HepG2 (cell line): ENCODE data around the gene DNM3. TPM values are rescaled to one million over a fixed set of nuclear protein-coding genes. Genes with fewer than 3 reads are reported as not detected.
A peak's percentile ranks its signal among the peaks of the same experiment; 100 is the strongest.

ENCODE experiments used
- ATAC-seq: fragments of 200-7000 bp; cut with Tn5 transposase; 3 replicates; pipeline ENCODE4 v1.9.1; 2020; ENCODE audit warnings: mild to moderate bottlenecking, moderate library complexity
- BruUV-seq: library from RNA; stranded (reverse); fragments of 400-500 nt; replicated peaks from 2 replicates; lab custom pipeline; 2021; lab: Mats Ljungman, UMichigan
- CTCF ChIA-PET: fragments of 300-600 bp; formaldehyde crosslinking; extraction: SDS; loops from one replicate; lab custom pipeline; 2021; ENCODE audit warnings: low total read pairs, inconsistent platforms, low intra/inter-chr PET ratio; lab: Yijun Ruan, JAX
- POLR2A ChIA-PET: fragments of 350-600 bp; sonication (Branson Sonifier 250); formaldehyde crosslinking; loops from one replicate; lab custom pipeline; 2020; ENCODE audit warnings: antibody characterized with exemption, inconsistent platforms; lab: Yijun Ruan, JAX
- DNase-seq: peaks from one replicate; pipeline ENCODE4 v3.0.0-alpha.2; 2015; ENCODE audit warnings: low spot score
- FAIRE-seq: peaks from 3 replicates; lab custom pipeline; 2011; peaks lifted over from hg19 to GRCh38; lab: Jason Lieb, UNC
- H2AFZ ChIP-seq: one replicate; pipeline ENCODE4 v1.6.1; 2011; ENCODE audit warnings: low read length, inconsistent platforms
- H3K27ac ChIP-seq: fragments of 300-600 bp; 3 replicates; pipeline ENCODE4 v1.8.0; 2011; ENCODE audit warnings: mixed run types, mild to moderate bottlenecking, mixed read lengths, low read length, inconsistent platforms; ENCODE audit not compliant: insufficient read depth; ENCODE audit errors: extremely low read length
- H3K27me3 ChIP-seq, 2 experiments: fragments of 200-600 bp in 1 of 2; 2 replicates in 1 of 2; 3 replicates in 1 of 2; pipeline versions ENCODE4 v1.6.0 to v1.8.0; 2011; ENCODE audit warnings: low read length in 2 of 2, mild to moderate bottlenecking in 2 of 2, moderate library complexity in 2 of 2, inconsistent platforms in 1 of 2; ENCODE audit not compliant: insufficient read depth in 2 of 2, control insufficient read depth in 1 of 2
- H3K36me3 ChIP-seq, 2 experiments: fragments of 200-600 bp in 1 of 2; replicated peaks in 1 of 2; 2 replicates in 1 of 2; 3 replicates in 1 of 2; pipeline versions ENCODE4 v1.5.1 to v1.8.0; 2011; ENCODE audit warnings: low read length in 2 of 2, inconsistent platforms in 1 of 2; ENCODE audit not compliant: insufficient read depth in 2 of 2, control insufficient read depth in 1 of 2
- H3K4me1 ChIP-seq: 2 replicates; pipeline ENCODE4 v1.5.1; 2012; ENCODE audit warnings: low read length, inconsistent platforms; ENCODE audit not compliant: insufficient read depth
- H3K4me2 ChIP-seq: 2 replicates; pipeline ENCODE4 v1.6.0; 2011; ENCODE audit warnings: low read depth, low read length, inconsistent platforms
- H3K4me3 ChIP-seq, 3 experiments: fragments of 200-600 bp in 1 of 3; sonication (generic), shearing (Covaris generic) in 1 of 3; replicated peaks in 1 of 3; 2 replicates each; pipeline ENCODE4 v1.5.1; 2011 to 2016; ENCODE audit warnings: low read length in 3 of 3, inconsistent platforms in 2 of 3, low read depth in 2 of 3, mild to moderate bottlenecking in 2 of 3, control low read depth in 1 of 3, mixed read lengths in 1 of 3; ENCODE audit not compliant: insufficient read depth in 1 of 3
- H3K79me2 ChIP-seq: one replicate; pipeline ENCODE4 v1.6.1; 2011; ENCODE audit warnings: low read length, inconsistent platforms; ENCODE audit not compliant: insufficient read depth
- H3K9ac ChIP-seq: 2 replicates; pipeline ENCODE4 v1.6.0; 2011; ENCODE audit warnings: mild to moderate bottlenecking, low read depth, low read length, inconsistent platforms; ENCODE audit not compliant: insufficient read depth
- H3K9me3 ChIP-seq: 2 replicates; pipeline ENCODE4 v1.5.1; 2012; ENCODE audit warnings: mild to moderate bottlenecking, low read length
- H4K20me1 ChIP-seq: 2 replicates; pipeline ENCODE4 v1.6.0; 2011; ENCODE audit warnings: inconsistent platforms, mild to moderate bottlenecking, low read length, moderate library complexity; ENCODE audit not compliant: insufficient read depth
- MXI1 ChIP-seq: IDR thresholded peaks from 3 replicates; pipeline ENCODE4 v1.6.1; 2012; ENCODE audit warnings: low read depth, low read length, inconsistent platforms, borderline replicate concordance
- PCBP1 ChIP-seq: fragments of 200-400 bp; formaldehyde crosslinking; IDR thresholded peaks from 2 replicates; pipeline ENCODE4 v1.6.1; 2017; ENCODE audit warnings: mild to moderate bottlenecking, low read depth, low read length, borderline replicate concordance
- WGBS: methylation state at CpG from one replicate; pipeline ENCODE4 v1.1.6; 2017; ENCODE audit warnings: low lambda C conversion rate; 5-methylcytosine and 5-hydroxymethylcytosine counted together
- in situ Hi-C: cut with HindIII; loops from 2 replicates; pipeline ENCODE4 v1.10.0; 2017; ENCODE audit warnings: low pct_unique_long_range_greater_than_20kb; ENCODE audit not compliant: extremely low pct_ligation_motif_present
- intact Hi-C: fragments of 100-400 bp; cut with micrococcal nuclease; formaldehyde crosslinking; loops from one replicate; pipeline ENCODE4 v1.10.0; 2022; ENCODE audit not compliant: unreplicated experiment
- polyA plus RNA-seq, 8 experiments: library from polyadenylated mRNA; depleted of rRNA in 3 of 8; stranded (reverse) in 7 of 8; unstranded in 1 of 8; fragments of >200 nt; fragmentation: Illumina TruSeq in 4 of 8; extraction: Trizol in 4 of 8; gene quantifications; 2 replicates each; pipeline versions ENCODE4 v1.2.1 to v1.2.3, GENCODE V29; 2011 to 2016; ENCODE audit warnings: low read depth in 4 of 8, missing spikeins in 1 of 8, mixed read lengths in 1 of 8; ENCODE audit not compliant: insufficient read depth in 1 of 8
- total RNA-seq, 5 experiments: library from RNA; depleted of rRNA; stranded (reverse); fragments of >200 nt; fragmentation: Illumina TruSeq; extraction: Trizol; gene quantifications; 2 replicates each; pipeline ENCODE4 v1.2.3, GENCODE V29; 2016; ENCODE audit warnings: low read depth in 1 of 5
- TF ChIP-seq, protein P1 (sequence below): sonication (generic); formaldehyde crosslinking; IDR thresholded peaks from 2 replicates; pipeline ENCODE4 v1.4.0; 2020; ENCODE audit warnings: mild to moderate bottlenecking, missing genetic modification reagents
- TF ChIP-seq, protein P2 (sequence below): sonication (generic); formaldehyde crosslinking; IDR thresholded peaks from 2 replicates; pipeline ENCODE4 v1.4.0; 2020; ENCODE audit warnings: missing genetic modification reagents

The DNM3 gene
- total and polyA plus RNA-seq, 2 of the 13 experiments (the other 11 are each of a cell fraction or from before 2014, with no cell fraction given) = 0.05 TPM; not detected in 1

DNA sequence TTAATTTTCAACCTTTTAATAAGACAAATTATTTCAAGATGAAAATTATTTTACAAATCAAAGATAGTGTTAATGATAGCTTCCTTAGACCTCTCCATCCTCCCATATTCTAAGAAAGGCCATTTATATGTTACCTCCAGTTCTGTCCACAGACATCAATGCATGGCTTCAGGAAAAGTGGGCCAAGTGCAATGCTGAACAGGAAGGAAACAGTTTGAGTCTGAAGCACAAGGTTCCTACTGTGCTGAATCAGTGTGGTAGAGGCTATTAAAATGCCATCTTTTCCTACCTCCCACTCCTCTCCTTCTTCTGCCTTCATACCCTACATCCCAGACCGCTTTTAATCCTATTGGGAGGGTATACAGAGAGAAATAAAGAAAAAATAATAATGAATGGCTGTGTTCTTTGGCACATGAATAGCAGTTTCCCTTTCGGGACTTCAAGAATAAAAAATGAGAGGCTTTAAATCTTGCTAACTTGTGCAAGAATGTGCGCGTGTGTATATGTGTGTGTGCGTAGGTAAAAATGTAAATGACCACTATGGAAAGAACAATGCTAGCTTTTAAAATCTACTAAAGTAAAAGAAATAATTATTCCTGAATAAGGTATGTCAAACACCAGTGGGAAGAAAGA is 516.6 kb downstream of the DNM3 start (continued):
- TF ChIP-seq, protein P1, sequence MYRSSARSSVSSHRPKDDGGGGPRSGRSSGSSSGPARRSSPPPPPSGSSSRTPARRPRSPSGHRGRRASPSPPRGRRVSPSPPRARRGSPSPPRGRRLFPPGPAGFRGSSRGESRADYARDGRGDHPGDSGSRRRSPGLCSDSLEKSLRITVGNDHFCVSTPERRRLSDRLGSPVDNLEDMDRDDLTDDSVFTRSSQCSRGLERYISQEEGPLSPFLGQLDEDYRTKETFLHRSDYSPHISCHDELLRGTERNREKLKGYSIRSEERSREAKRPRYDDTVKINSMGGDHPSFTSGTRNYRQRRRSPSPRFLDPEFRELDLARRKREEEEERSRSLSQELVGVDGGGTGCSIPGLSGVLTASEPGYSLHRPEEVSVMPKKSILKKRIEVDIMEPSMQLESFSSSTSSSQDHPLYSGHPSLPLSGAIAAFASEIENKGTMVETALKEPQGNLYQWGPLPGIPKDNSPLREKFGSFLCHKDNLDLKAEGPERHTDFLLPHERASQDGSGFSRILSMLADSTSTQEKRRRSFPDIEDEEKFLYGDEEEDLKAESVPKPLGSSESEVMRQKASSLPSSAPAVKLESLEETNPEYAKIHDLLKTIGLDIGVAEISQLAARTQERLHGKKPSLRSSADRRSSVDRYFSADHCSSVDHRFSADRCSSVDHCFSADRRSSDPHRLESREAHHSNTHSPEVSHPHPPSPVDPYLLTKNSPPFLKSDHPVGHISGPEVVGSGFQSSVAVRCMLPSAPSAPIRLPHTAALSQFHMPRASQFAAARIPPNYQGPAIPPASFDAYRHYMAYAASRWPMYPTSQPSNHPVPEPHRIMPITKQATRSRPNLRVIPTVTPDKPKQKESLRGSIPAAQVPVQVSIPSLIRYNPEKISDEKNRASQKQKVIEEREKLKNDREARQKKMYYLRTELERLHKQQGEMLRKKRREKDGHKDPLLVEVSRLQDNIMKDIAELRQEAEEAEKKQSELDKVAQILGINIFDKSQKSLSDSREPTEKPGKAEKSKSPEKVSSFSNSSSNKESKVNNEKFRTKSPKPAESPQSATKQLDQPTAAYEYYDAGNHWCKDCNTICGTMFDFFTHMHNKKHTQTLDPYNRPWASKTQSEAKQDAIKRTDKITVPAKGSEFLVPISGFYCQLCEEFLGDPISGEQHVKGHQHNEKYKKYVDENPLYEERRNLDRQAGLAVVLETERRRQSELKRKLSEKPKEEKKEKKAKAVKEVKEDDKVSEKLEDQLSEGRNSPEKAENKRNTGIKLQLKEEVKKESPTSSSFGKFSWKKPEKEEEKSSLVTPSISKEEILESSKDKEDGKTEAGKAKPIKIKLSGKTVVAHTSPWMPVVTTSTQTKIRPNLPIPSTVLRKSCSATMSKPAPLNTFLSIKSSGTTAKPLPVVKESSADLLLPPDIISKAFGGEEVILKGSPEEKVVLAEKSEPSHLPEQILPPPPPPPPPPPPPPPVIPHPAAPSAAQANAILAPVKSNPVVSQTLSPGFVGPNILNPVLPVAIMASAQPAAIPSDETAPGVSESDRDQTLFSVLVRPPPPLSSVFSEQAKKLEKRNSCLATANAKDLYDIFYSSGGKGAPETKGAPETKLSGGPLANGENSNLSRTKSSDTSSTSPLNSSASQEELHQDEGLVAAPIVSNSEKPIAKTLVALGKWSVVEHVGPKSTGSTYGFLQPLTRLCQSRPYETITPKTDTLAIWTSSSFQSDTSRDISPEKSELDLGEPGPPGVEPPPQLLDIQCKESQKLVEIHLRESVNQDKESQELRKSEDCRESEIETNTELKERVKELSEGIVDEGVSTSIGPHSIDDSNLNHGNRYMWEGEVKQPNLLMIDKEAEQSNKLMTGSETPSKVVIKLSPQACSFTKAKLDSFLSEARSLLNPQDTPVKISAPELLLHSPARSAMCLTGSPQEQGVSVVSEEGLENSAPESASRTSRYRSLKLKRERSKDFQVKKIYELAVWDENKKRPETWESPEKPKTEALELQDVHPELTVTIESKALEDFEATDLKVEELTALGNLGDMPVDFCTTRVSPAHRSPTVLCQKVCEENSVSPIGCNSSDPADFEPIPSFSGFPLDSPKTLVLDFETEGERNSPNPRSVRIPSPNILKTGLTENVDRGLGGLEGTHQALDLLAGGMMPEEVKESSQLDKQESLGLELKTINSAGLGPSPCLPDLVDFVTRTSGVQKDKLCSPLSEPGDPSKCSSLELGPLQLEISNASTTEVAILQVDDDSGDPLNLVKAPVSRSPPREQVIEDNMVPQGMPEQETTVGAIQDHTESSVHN (CRISPR knock-in tag) = no peak
- TF ChIP-seq, all 625 proteins: peak for 0

DNA sequence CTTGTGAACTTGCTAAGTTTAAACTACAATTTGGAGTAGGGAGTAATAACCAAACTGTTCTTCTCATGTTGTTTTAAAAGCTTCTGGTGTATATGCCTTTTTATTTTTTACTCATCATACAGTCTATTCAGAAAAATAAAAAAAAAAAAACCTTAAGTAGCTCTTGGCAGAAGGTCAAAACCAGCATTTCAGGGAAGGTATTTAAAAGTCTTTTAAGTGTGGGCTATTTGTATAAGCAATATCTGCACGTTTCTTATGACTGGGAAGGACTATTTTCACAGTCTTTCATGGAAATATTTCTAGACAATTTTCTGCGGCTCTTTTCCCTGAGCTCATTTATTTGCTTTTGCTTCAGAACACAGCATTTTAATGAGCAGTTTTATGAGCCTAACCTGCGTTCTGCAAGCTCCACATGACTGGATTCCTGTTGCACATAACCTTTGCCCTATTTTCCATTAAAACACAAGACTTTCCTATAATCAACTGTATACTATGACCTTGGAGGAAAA is 518.2 kb downstream of the DNM3 start:
- POLR2A ChIA-PET = no interaction called here
- no peak overlapping the region for H2AFZ ChIP-seq
- intact Hi-C loops (no loop called here), in situ Hi-C loops (no loop called here)
- no peak overlapping the region for H3K27ac ChIP-seq
- H3K4me3 ChIP-seq = no peak overlapping the region
- BruUV-seq = no TSS peak
- no peaks in the 10 kb centered on the region for H3K36me3 ChIP-seq
- H3K9me3 ChIP-seq = no peaks in the 10 kb centered on the region
- CTCF ChIA-PET = no interaction called here
- H3K4me1 ChIP-seq = peaks cover 34% of the 10 kb centered on the region
- ATAC-seq (no peak), FAIRE-seq (no peak), DNase-seq (peak; percentile 39)
- 2% methylated on average over 3 of the region's 3 CpGs for WGBS
- no peak overlapping the region for H3K4me2 ChIP-seq
- 0 out of 5 replicates have a peak, but pooled peaks cover 0 to 2% of the 10 kb centered on the region in 2 experiments for H3K27me3 ChIP-seq
- H4K20me1 ChIP-seq = no peaks in the 10 kb centered on the region
- no peaks in the 10 kb centered on the region for H3K79me2 ChIP-seq
- no peak overlapping the region for H3K9ac ChIP-seq
- TF ChIP-seq PCBP1 (no peak), MXI1 (no peak)
- TF ChIP-seq, protein P2, sequence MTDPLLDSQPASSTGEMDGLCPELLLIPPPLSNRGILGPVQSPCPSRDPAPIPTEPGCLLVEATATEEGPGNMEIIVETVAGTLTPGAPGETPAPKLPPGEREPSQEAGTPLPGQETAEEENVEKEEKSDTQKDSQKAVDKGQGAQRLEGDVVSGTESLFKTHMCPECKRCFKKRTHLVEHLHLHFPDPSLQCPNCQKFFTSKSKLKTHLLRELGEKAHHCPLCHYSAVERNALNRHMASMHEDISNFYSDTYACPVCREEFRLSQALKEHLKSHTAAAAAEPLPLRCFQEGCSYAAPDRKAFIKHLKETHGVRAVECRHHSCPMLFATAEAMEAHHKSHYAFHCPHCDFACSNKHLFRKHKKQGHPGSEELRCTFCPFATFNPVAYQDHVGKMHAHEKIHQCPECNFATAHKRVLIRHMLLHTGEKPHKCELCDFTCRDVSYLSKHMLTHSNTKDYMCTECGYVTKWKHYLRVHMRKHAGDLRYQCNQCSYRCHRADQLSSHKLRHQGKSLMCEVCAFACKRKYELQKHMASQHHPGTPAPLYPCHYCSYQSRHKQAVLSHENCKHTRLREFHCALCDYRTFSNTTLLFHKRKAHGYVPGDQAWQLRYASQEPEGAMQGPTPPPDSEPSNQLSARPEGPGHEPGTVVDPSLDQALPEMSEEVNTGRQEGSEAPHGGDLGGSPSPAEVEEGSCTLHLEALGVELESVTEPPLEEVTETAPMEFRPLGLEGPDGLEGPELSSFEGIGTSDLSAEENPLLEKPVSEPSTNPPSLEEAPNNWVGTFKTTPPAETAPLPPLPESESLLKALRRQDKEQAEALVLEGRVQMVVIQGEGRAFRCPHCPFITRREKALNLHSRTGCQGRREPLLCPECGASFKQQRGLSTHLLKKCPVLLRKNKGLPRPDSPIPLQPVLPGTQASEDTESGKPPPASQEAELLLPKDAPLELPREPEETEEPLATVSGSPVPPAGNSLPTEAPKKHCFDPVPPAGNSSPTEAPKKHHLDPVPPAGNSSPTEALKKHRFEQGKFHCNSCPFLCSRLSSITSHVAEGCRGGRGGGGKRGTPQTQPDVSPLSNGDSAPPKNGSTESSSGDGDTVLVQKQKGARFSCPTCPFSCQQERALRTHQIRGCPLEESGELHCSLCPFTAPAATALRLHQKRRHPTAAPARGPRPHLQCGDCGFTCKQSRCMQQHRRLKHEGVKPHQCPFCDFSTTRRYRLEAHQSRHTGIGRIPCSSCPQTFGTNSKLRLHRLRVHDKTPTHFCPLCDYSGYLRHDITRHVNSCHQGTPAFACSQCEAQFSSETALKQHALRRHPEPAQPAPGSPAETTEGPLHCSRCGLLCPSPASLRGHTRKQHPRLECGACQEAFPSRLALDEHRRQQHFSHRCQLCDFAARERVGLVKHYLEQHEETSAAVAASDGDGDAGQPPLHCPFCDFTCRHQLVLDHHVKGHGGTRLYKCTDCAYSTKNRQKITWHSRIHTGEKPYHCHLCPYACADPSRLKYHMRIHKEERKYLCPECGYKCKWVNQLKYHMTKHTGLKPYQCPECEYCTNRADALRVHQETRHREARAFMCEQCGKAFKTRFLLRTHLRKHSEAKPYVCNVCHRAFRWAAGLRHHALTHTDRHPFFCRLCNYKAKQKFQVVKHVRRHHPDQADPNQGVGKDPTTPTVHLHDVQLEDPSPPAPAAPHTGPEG (CRISPR knock-in tag) = no peak
